K562 (cell line): ENCODE results near the gene SCRN1. TPM values are rescaled to one million over a fixed set of nuclear protein-coding genes. Genes with fewer than 3 reads are reported as not detected.

Source experiments
- ATAC-seq: fragments of 200-7000 bp; cut with Tn5 transposase; 3 replicates; pipeline ENCODE4 v1.9.1; 2020; ENCODE audit warnings: moderate library complexity
- BruUV-seq: library from RNA; stranded (reverse); fragments of 400-500 nt; replicated peaks from 2 replicates; lab custom pipeline; 2021; lab: Mats Ljungman, UMichigan
- CTCF ChIA-PET: fragments of 300-600 bp; formaldehyde crosslinking; extraction: SDS; loops from one replicate; lab custom pipeline; 2021; ENCODE audit warnings: low intra/inter-chr PET ratio; lab: Yijun Ruan, JAX
- POLR2A ChIA-PET: fragments of 300-600, 350-650 bp; sonication (Branson Sonifier 250); formaldehyde crosslinking; extraction: SDS; loops from one replicate; lab custom pipeline; 2021; ENCODE audit warnings: antibody characterized with exemption, inconsistent platforms; lab: Yijun Ruan, JAX
- DNase-seq, 4 experiments: peaks; one replicate each; pipeline versions ENCODE4 v3.0.0 to v3.0.0-alpha.2; 2011 to 2018; ENCODE audit warnings: low spot score in 3 of 4, mixed read lengths in 3 of 4; ENCODE audit errors: extremely low read depth in 1 of 4
- FAIRE-seq: peaks from 2 replicates; lab custom pipeline; 2011; peaks lifted over from hg19 to GRCh38; lab: Jason Lieb, UNC
- H2AFZ ChIP-seq: 2 replicates; pipeline ENCODE4 v1.6.0; 2011; ENCODE audit warnings: low read depth, low read length, control low read depth, inconsistent platforms
- H3K27ac ChIP-seq: fragments of 200-600 bp; 3 replicates; pipeline ENCODE4 v1.8.0; 2011; ENCODE audit warnings: low read depth, mild to moderate bottlenecking, control low read depth, inconsistent platforms, low read length, moderate library complexity, mixed read lengths; ENCODE audit errors: extremely low read depth
- H3K27me3 ChIP-seq, 2 experiments: fragments of 300-600 bp in 1 of 2; 2 replicates in 1 of 2; 3 replicates in 1 of 2; pipeline versions ENCODE4 v1.6.0 to v1.8.0; 2011; ENCODE audit warnings: inconsistent platforms in 2 of 2, low read length in 2 of 2, mild to moderate bottlenecking in 1 of 2, mixed read lengths in 1 of 2, moderate library complexity in 1 of 2; ENCODE audit not compliant: control insufficient read depth in 2 of 2, insufficient read depth in 2 of 2
- H3K36me3 ChIP-seq: fragments of 300-600 bp; 3 replicates; pipeline ENCODE4 v1.8.0; 2011; ENCODE audit warnings: mild to moderate bottlenecking, low read length, inconsistent platforms; ENCODE audit not compliant: control insufficient read depth, insufficient read depth
- H3K4me1 ChIP-seq, 2 experiments: fragments of 200-600 bp in 1 of 2; replicated peaks in 1 of 2; 2 replicates in 1 of 2; 3 replicates in 1 of 2; pipeline versions ENCODE4 v1.5.1 to v1.8.0; 2011; ENCODE audit warnings: inconsistent platforms in 2 of 2, low read length in 2 of 2, mild to moderate bottlenecking in 1 of 2, mixed read lengths in 1 of 2, moderate library complexity in 1 of 2; ENCODE audit not compliant: control insufficient read depth in 2 of 2, insufficient read depth in 2 of 2
- H3K4me2 ChIP-seq: 2 replicates; pipeline ENCODE4 v1.6.1; 2011; ENCODE audit warnings: low read length, control low read depth, inconsistent platforms, mixed read lengths; ENCODE audit not compliant: insufficient read depth
- H3K4me3 ChIP-seq: fragments of 200-600 bp; sonication (generic), shearing (Covaris generic); 2 replicates; pipeline ENCODE4 v1.5.1; 2016; ENCODE audit warnings: control low read depth, inconsistent platforms
- H3K79me2 ChIP-seq: fragments of 200-600 bp; 3 replicates; pipeline ENCODE4 v1.8.0; 2011; ENCODE audit warnings: low read length, inconsistent platforms; ENCODE audit not compliant: control insufficient read depth, insufficient read depth
- H3K9ac ChIP-seq, 2 experiments: 2 replicates each; pipeline versions ENCODE4 v1.6.0 to v1.6.1; 2011; ENCODE audit warnings: low read depth in 2 of 2, low read length in 2 of 2, control low read depth in 1 of 2, inconsistent platforms in 1 of 2, mild to moderate bottlenecking in 1 of 2, mixed read lengths in 1 of 2; ENCODE audit not compliant: insufficient read depth in 1 of 2
- H3K9me1 ChIP-seq: one replicate; pipeline ENCODE4 v1.6.0; 2011; ENCODE audit warnings: inconsistent platforms, mild to moderate bottlenecking, low read length, moderate library complexity; ENCODE audit not compliant: control insufficient read depth, insufficient read depth
- H3K9me3 ChIP-seq: replicated peaks from 2 replicates; pipeline ENCODE4 v1.5.1; 2011; ENCODE audit warnings: low read depth, low read length, inconsistent platforms; ENCODE audit not compliant: control insufficient read depth, insufficient read depth
- H4K20me1 ChIP-seq: replicated peaks from 2 replicates; pipeline ENCODE4 v1.6.1; 2011; ENCODE audit warnings: low read length, inconsistent platforms, mixed read lengths; ENCODE audit not compliant: control insufficient read depth, insufficient read depth
- RUNX1 ChIP-seq: sonication (generic); IDR thresholded peaks from 2 replicates; pipeline ENCODE4 v1.6.1; 2016; ENCODE audit warnings: antibody characterized with exemption, low read depth
- ZFP1 ChIP-seq: fragments of 450-650 bp; formaldehyde crosslinking; IDR thresholded peaks from 2 replicates; pipeline ENCODE4 v1.4.0; 2020; ENCODE audit warnings: mild to moderate bottlenecking, mixed read lengths
- WGBS: fragments of 100-300 bp; shearing (Covaris generic); methylation state at CpG from one replicate; pipeline ENCODE4 v1.1.6; 2016; ENCODE audit warnings: low coverage, mixed read lengths; ENCODE audit not compliant: insufficient coverage; ENCODE audit errors: missing lambda C conversion rate; 5-methylcytosine and 5-hydroxymethylcytosine counted together
- in situ Hi-C: fragments of 300-500 bp; cut with MboI; formaldehyde crosslinking; loops from 4 replicates; pipeline ENCODE4 v1.15.0; 2018; ENCODE audit warnings: inconsistent platforms, mixed read lengths
- intact Hi-C: fragments of 100-400 bp; cut with micrococcal nuclease; formaldehyde crosslinking; loops from 2 replicates; pipeline ENCODE4 v1.14.2; 2022
- polyA plus RNA-seq, 8 experiments: library from polyadenylated mRNA; depleted of rRNA in 4 of 8; stranded (reverse) in 5 of 8; unstranded in 3 of 8; fragments of >200 nt; fragmentation: Nextera tagmentation in 2 of 8; fragmentation: Illumina TruSeq in 1 of 8; extraction: Ambion mirVana in 2 of 8; extraction: Trizol in 1 of 8; gene quantifications; 2 replicates each; pipeline versions ENCODE4 v1.2.1 to v1.2.3, GENCODE V29; 2011 to 2014; ENCODE audit warnings: inconsistent platforms in 1 of 8, missing spikeins in 1 of 8
- total RNA-seq, 7 experiments: library from RNA; depleted of rRNA in 6 of 7; stranded (reverse); fragments of >200 nt in 6 of 7; fragmentation: Illumina TruSeq in 2 of 7; extraction: Trizol in 2 of 7; gene quantifications; 2 replicates each; pipeline versions ENCODE4 v1.2.1 to v1.2.3, GENCODE V29; 2011 to 2021; ENCODE audit warnings: low replicate concordance in 1 of 7
- TF ChIP-seq, protein P1 (sequence below): fragments of 450-650 bp; IDR thresholded peaks from 2 replicates; pipeline ENCODE4 v1.6.1; 2018; ENCODE audit not compliant: partially characterized antibody

SCRN1 gene
- total and polyA plus RNA-seq, 9 of the 15 experiments (the other 6 are each of a cell fraction or from before 2014, with no cell fraction given): 0.13 to 1.4 (median 0.20) TPM

DNA sequence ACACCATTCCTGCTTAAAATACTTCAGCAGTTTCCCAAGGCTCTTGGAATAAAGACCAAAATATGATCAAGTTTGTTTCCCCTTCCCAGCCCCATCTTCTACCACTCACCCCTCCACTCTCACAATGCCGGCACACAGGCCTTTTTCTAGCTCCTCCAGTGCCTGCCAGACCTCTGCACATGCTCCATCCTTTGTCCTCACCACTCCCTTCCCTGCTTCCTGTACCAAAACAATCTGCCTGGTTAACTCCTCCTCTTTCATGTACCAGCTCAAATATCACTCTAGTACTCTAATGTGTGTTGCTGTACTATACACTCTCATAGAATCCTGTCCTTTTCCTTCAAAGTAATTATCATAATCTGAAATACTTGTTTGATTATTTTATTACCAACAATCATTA, 19.4 kb downstream of the SCRN1 start:
- no peak for TF ChIP-seq RUNX1
- 0 out of 2 replicates have a peak, but pooled peaks have one; percentile 32 for TF ChIP-seq ZFP1 (CRISPR knock-in tag)
- TF ChIP-seq, protein P1, sequence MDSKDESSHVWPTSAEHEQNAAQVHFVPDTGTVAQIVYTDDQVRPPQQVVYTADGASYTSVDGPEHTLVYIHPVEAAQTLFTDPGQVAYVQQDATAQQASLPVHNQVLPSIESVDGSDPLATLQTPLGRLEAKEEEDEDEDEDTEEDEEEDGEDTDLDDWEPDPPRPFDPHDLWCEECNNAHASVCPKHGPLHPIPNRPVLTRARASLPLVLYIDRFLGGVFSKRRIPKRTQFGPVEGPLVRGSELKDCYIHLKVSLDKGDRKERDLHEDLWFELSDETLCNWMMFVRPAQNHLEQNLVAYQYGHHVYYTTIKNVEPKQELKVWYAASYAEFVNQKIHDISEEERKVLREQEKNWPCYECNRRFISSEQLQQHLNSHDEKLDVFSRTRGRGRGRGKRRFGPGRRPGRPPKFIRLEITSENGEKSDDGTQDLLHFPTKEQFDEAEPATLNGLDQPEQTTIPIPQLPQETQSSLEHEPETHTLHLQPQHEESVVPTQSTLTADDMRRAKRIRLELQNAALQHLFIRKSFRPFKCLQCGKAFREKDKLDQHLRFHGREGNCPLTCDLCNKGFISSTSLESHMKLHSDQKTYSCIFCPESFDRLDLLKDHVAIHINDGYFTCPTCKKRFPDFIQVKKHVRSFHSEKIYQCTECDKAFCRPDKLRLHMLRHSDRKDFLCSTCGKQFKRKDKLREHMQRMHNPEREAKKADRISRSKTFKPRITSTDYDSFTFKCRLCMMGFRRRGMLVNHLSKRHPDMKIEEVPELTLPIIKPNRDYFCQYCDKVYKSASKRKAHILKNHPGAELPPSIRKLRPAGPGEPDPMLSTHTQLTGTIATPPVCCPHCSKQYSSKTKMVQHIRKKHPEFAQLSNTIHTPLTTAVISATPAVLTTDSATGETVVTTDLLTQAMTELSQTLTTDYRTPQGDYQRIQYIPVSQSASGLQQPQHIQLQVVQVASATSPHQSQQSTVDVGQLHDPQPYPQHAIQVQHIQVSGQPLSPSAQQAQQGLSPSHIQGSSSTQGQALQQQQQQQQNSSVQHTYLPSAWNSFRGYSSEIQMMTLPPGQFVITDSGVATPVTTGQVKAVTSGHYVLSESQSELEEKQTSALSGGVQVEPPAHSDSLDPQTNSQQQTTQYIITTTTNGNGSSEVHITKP: peak; percentile 86
- in situ Hi-C loops: no loop called here
- no peaks in the 10 kb centered on the region for H3K9me3 ChIP-seq
- no peak overlapping the region for H3K4me2 ChIP-seq
- H3K9ac ChIP-seq: no peak overlapping the region
- H4K20me1 ChIP-seq: no peaks in the 10 kb centered on the region
- no peaks in the 10 kb centered on the region for H3K36me3 ChIP-seq
- intact Hi-C loops: no loop called here
- H3K27me3 ChIP-seq: peaks cover 2 to 11% of the 10 kb centered on the region in 2 experiments; a peak in 4 of 5 replicates
- no peak for ATAC-seq
- H3K4me3 ChIP-seq: no peak overlapping the region
- no TSS peak for BruUV-seq
- no peaks in the 10 kb centered on the region for H3K4me1 ChIP-seq
- no peak overlapping the region for H3K27ac ChIP-seq
- POLR2A ChIA-PET: no interaction called here
- H2AFZ ChIP-seq: no peak overlapping the region
- no peaks in the 10 kb centered on the region for H3K79me2 ChIP-seq
- CTCF ChIA-PET: no interaction called here
- 9% methylated on average over 1 of the region's 1 CpG for WGBS
- DNase-seq: no peak
- no peak for FAIRE-seq
- H3K9me1 ChIP-seq: no peaks in the 10 kb centered on the region
